Stomach (tissue), 4 donors: ENCODE data around the gene LRP11.
"Not testable (repeated sequence)": the region's sequence is repeated elsewhere in the genome, so short reads cannot be mapped to it uniquely, and the experiment has no call there.

Experiments used
- POLR2AphosphoS5 ChIP-seq, 3 donors: sonication (generic); formaldehyde crosslinking; IDR thresholded peaks; one replicate each; pipeline ENCODE4 v1.6.1; 2016; ENCODE audit warnings: antibody characterized with exemption in 3 of 3
- TF ChIP-seq, protein P1 (sequence below), 7 experiments: fragments of 450-650 bp in 4 of 7; fragments of 200-600 bp in 3 of 7; sonication (generic) in 3 of 7; IDR thresholded peaks; one replicate each; pipeline ENCODE4 v1.5.1; 2016 to 2019; ENCODE audit warnings: antibody characterized with exemption in 7 of 7, control low read depth in 2 of 7, mild to moderate bottlenecking in 1 of 7

GRCh38 chr6:149891864-149892263 lies 27.7 kb upstream of the LRP11 start:
- TF ChIP-seq, protein P1, sequence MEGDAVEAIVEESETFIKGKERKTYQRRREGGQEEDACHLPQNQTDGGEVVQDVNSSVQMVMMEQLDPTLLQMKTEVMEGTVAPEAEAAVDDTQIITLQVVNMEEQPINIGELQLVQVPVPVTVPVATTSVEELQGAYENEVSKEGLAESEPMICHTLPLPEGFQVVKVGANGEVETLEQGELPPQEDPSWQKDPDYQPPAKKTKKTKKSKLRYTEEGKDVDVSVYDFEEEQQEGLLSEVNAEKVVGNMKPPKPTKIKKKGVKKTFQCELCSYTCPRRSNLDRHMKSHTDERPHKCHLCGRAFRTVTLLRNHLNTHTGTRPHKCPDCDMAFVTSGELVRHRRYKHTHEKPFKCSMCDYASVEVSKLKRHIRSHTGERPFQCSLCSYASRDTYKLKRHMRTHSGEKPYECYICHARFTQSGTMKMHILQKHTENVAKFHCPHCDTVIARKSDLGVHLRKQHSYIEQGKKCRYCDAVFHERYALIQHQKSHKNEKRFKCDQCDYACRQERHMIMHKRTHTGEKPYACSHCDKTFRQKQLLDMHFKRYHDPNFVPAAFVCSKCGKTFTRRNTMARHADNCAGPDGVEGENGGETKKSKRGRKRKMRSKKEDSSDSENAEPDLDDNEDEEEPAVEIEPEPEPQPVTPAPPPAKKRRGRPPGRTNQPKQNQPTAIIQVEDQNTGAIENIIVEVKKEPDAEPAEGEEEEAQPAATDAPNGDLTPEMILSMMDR (IDR thresholded peaks at IDR 0.05): not testable (repeated sequence)
- not testable (repeated sequence) for TF ChIP-seq POLR2AphosphoS5 (IDR thresholded peaks at IDR 0.05)
